HG03469 (cell line): Measurements from ENCODE around the gene RALA.
"Not testable (repeated sequence)": the region's sequence is repeated elsewhere in the genome, so short reads cannot be mapped to it uniquely, and the experiment has no call there.

Source experiments
- ATAC-seq: cut with Tn5 transposase; IDR thresholded peaks from one replicate; pipeline ENCODE4 v1.9.1; 2021; ENCODE audit warnings: mild to moderate bottlenecking, moderate library complexity, moderate number of reproducible peaks; ENCODE audit not compliant: unreplicated experiment

RALA gene

DNA sequence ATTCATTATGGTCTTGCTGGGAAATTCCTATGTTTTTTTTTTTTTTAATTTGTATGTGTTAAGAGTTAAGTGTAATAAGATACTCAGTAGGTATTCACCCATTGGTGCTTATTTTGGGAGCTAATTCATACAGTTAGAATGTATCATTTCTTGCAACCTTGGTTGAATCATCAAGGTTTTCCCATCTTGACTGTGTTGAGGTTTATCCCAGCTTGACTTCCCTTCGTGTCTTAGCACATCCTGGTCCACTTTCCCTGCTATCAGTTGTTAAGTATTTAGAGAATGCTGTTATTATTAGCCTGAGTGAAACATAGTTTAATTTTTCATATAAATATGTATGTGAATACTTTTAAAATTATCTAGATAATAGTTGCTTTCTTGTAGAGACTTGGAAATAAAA lies 20.8 kb downstream of the RALA start:
- ATAC-seq, result no peak

DNA sequence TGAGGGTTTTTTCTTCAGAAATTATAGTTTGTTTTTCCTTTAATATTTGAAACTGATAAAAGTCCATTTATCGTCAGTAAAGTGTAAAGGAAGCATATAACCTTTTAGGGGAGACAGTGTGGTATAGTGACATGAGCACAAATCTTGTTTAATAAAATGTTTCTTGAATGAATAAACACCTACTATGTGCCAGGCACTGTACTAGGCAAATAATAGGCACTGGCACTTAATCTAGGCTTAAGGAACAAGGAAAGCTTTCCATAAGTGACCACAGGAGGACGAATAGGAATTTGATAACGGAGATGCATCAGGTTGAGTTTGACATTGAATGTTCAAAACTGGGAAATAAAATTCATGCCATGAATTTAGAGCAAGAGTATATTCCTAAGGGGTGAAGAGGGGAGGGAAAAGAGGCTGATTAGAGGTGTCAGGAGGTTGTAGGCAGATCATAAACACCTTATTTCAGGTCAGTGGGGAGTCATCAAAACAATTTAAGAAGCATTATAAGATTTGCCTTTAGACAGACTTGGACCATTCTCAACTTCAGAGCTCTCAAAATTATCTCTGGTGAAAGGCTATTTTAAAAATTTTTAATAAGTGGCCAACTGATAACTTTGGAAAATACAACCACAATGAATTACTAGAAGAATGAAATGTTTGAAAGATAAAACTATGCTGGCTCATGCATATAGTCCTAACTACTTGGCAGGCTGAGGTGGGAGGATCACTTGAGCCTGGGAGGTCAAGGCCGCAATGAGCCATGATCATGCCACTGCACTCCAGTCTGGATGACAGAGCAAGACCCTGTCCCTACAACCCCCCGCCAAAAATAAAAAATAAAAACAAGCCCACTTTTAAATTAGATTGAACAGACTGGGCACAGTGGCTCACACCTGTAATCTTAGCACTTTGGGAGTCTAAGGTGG lies 22.4 kb downstream of the RALA start:
- no peak for ATAC-seq

DNA sequence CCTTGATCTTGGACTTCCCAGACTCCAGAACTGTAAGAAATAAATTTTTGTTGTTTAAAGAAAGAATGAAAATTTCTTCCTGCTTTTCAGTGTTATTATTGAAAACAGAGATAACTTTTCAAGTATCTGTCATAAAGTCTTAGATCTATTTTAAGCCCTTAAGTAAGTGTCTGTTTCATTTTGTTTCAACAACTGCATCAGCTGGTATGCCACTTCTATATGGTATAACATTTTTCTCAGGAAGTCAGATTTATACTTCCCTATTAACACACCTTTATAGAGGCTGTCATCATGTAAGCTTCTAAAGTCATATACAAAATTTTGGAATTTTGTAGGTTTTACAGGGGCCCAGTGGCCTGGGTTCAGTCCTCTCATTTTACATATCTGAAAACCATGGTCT lies 24.4 kb downstream of the RALA start:
- no peak for ATAC-seq

DNA sequence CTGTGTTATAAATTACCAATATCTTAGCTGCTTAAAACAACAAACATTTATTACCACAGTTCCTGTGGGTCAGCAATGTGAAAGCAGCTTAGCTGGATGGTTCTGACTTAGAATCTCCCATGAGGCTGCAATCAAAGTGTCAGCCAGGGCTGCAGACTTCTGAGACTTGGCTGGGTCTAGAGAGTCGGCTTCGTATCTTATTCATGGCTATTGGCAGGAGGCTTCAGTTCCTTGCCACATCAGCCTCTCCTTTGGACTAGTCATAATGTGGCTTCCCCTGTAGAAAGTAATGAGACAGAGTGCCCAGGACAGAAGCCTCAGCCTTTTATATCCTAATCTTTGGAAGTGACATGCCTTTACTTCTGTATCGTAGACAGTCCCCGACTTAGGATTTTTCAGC lies 27.3 kb downstream of the RALA start:
- no peak for ATAC-seq

DNA sequence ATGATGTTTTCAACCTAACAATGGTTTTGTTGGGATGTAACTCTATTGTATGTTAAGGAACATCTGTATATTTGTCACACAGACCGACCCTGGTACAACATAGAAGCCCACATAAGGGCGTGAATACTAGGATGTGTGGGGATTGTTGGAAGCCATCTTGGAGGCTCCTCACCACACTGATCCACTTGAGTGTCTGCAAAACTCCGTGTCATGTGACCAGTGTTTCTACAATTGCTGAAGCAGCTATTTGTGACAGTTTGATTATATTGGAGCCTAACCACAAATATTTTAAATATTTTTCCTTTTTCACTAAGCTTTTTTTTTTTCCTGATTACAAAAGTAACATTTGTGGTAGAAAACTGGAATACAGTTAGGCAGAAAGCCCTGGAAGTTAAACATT lies 27.9 kb downstream of the RALA start:
- ATAC-seq, result no peak

DNA sequence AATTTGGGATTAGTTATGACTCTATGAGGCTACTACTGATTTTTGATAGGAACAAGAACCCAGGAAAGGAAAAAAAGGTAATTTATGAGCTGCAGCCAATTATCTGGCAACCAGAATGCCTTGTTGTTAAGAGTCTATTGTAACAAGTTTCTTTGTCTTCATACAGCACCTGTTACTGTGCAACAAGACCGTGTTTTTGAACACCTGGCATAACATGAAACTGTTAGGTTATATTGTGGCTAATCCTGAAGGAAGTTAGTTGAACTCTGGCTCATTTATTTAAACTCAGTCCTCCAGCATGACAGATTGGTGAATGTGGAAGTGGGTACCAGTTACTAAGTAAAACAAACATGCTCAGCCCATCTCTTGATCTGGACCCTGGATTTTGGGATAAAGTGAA lies 33.0 kb downstream of the RALA start:
- ATAC-seq, result no peak

DNA sequence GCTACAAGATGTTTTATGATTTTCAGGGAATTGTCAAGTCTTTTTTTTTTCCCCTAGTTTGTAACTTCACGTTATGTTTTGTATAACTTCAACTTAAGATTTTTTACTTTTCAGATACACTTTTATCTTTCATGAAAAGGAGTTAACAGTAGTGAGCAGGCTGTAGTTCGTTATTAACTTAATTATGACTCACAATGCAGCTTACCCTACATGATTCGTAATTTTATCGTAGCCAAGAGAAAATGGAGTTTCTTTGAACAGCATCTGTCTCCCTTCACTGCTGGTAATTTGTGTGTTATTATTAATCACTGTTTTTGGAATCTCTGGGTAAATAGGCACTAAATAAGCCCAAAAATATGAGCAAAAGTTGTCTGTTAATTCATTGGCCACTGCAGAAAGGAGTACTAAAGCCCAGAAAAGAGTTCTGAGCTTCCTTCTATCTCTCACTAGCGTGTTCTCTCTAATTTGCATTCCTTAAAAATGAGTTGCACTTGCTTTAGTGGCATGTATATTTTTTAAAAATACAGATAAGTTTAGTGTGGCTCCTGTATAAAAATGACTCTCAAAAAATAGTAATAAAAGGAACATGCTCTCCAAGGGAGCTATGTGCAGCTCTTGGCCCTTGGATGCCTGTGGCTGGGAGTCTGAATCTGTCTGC lies 36.1 kb downstream of the RALA start:
- no peak for ATAC-seq

DNA sequence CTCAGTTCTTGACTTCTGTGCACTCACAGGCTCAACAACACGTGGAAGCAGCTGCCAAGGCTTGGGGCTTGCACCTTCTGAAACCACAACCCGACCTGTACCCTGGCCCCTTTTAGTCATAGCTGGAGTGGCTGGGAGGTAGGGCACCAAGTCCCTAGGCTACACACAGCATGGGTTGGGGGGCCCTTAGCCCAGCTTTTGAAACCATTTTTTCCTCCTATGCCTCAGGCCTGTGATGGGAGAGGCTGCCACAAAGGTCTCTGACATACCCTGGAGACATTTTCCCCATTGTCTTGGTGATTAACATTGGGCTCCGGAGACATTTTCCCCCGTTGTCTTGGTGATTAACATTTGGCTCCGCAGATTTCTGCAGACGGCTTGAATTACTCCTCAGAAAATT lies 38.6 kb downstream of the RALA start:
- ATAC-seq, result no peak

DNA sequence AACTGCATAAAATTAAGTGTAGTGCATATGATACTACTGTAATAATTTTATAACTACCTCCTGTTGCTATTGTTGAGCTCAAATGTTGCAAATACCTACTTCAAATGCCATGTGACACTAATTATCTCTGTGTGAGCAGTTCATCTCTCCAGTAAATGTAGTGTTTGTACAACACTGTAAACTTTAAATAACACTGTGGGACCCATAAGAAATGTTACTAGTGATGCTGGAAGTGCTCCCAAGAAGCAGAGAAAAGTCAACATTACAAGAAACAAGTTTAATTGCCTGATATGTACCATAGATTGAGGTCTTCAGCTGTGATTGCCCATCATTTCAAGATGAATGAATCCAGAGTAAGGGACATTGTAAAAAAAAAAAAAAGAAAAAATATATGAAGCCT lies 39.9 kb downstream of the RALA start:
- no peak for ATAC-seq

DNA sequence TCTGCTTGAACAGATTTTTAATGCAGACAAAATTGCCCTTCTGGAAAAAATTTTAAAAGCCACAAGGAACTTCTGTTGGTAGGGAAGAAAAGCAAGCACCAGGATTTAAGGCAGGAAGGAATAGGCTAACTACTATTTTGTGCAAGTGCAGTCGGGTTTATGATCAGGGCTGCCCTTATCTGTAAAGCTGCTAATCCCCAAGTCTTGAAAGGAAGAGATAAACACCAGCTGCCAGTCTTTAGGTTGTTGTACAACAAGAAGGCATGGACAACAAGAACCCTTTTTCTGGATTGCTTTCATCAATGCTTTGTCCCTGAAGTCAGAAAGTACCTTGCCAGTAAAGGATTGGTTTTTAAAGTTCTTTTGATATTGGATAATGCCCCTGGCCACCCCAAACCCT lies 40.7 kb downstream of the RALA start:
- ATAC-seq, result no peak

DNA sequence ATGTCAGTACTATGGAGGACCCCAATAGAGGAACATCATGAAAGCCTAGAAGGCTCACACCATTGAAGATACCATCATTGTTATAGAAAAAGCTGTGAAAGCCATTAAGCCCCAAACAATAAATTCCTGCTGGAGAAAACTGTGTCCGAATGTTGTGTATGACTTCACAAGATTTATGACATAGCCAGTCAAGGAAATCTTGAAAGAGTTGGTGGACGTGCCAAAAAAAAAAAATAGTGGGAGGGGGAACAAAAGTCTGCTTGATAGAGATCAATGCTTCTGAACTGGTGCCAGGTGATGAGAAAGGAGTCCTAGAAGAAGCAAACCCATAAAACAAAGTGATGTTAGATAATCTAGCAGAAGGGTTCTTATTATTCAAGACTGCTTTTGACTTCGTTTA lies 41.2 kb downstream of the RALA start:
- no peak for ATAC-seq

DNA sequence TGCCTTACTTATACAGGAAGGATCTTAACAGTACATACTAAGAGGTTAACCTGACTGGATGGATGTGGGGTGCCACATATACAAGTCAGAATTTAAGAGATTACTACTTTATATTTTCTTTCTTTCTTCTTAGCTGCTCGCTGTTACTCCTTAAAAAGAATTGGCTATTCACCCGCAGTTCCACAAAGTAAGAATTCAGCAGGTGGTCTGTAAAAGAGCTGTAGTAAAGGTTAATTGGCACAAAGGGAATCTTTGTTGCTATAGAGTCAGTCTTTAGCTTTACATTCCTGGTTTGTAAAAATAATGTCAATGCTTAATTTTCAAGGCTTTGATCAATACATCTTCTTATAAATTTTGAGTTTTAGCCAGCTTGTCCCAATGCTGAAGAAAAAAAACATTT lies 43.2 kb downstream of the RALA start:
- ATAC-seq, result no peak

DNA sequence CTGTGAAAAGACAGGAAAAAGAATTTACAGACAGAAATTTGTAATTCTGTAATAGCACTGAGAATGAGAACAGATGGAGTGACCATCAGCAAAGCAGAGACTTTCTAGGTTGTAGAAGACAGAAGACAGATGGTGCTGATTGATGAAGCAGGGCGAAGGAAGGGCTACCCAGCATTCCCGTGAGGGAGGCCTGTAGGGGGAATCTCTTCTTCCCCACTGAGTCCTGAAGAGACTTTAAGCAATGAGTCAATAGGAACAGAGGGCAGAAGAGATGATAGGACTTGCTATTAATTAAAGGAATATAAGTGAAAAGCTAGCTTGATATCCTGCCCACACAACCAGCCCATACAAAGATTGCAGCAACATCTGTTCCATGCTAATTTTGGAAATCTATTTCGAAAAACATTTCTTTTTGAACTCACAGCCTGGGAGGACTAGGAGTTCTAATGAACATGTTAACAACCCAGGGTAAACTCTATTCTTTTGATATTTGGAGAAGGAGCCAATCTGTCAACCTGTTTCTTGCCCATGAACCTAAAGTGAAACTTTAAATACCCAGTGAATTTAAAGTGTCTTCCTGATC lies 44.1 kb downstream of the RALA start:
- no peak for ATAC-seq

DNA sequence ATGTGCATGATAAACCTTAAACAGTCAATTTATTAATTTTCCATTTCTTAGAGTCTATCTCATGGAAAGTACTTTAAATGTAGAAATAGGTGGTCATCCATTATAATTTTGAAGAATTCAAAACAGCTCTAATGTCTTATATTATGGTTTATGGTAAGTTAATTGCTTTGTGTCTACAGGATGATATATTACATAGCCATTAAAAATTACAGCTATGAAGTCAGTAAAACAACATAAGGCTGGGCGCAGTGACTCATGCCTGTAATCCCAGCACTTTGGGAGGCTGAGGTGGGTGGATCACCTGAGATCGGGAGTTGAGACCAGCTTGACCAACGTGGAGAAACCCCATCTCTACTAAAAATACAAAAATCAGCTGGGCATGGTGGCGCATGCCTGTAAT lies 44.9 kb downstream of the RALA start:
- ATAC-seq, result not testable (repeated sequence)

DNA sequence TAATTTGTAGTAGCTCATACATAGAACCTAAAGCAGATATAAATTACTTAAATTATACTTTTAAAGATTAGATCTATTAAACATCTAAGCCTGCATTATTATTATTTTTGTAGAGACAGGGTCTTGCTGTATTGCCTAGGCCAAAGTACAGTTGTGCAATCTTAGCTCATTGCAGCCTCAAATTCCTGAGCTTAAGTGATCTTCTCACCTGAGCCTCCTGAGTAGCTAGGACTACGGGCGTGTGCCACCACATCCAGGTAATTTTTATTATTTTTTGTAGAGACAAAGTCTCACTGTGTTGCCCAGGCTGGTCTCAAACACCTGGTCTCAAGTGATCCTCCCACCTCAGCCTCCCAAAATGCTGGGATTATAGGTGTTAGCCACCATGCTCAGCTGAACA lies 46.7 kb downstream of the RALA start:
- ATAC-seq, result no peak

DNA sequence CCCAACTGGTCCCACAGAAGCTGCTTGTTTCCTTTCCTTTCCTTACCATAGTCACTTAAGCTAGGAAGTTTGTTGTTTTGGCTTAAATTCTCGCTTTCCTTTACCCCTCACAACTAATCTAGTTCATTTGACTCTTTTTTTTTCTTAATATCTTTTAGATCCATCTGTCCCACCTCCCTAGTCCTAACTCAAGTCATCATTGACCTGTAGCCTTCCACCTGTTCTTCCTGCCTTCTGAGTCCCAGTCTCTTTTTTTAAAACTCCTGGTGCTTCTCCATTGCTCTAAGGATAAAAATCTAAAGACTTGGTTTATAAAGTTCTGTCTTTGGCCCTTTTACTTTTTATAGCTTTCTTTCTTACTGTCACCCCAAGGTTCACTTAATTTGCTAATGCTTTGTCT lies 47.6 kb downstream of the RALA start:
- ATAC-seq, result no peak

DNA sequence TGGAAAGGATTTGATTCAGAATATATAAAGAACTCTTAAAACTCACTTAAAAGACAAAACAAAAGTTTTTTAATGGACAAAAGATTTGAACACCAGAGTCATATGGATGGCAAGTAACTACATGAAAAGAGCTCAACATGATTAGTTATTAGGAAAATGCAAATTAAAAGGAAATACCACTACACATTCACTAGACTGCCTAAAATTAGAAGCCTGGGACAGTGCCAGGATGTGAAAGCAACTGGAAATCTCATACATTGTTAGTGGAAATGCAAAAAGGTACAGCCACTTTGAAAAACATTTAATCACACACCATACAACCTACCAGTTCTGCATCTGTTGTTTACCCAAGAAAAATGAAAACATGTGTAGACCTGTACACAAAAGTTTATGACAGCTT lies 48.8 kb downstream of the RALA start:
- ATAC-seq, result no peak

DNA sequence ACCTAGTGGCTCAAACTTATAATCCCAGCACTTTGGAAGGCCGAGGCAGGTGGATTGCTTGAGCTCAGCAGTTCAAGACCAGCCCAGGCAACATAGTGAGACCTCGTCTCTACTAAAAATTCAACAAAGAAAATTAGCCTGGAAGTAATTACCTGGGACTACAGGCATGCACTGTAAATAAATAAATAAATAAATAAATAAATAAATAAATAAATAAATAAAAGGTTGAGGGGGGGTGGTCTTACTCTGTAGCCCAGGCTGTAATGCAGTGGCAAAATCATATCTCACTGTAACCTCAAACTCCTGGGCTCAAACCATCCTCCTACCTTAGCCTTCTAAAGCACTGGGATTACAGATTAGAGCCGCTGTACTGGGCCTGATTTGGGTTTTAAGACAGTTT lies 50.5 kb downstream of the RALA start:
- no peak for ATAC-seq

DNA sequence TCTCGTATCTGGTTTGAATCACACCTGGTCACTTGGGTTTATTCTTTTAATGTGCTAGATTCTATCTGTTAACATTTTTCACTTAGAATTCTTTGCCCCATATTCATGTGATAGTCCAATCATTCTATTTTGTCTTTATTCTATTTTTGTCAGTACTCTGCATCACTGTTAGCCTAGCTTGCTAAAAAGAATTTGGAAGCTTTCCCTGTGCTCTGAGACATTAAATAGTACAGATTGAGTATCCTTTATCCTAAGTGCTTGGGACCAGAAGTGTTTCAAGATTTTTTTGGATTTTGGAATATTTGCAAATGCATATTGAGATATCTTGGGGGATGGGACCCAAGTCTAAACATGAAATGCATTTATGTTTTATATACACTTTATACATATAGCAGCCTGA lies 51.0 kb downstream of the RALA start:
- no peak for ATAC-seq

DNA sequence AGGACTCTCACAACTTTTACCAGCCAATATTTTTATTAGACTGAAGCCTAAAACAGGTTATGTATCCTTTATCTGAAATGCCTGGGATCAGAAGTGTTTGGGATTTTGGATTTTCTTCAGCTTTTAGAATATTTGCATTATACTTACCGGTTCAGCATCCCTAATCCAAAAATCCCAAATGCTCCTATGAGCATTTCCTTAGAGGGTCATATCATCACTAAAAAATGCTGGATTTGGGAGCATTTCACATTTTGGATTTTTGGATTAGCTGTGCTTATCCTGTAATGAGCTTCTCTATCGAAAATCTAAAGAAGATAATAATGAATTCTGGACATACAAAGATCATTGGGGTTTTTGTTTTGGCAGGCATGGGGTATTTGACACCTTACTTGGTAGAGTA lies 53.0 kb downstream of the RALA start:
- ATAC-seq, result no peak

DNA sequence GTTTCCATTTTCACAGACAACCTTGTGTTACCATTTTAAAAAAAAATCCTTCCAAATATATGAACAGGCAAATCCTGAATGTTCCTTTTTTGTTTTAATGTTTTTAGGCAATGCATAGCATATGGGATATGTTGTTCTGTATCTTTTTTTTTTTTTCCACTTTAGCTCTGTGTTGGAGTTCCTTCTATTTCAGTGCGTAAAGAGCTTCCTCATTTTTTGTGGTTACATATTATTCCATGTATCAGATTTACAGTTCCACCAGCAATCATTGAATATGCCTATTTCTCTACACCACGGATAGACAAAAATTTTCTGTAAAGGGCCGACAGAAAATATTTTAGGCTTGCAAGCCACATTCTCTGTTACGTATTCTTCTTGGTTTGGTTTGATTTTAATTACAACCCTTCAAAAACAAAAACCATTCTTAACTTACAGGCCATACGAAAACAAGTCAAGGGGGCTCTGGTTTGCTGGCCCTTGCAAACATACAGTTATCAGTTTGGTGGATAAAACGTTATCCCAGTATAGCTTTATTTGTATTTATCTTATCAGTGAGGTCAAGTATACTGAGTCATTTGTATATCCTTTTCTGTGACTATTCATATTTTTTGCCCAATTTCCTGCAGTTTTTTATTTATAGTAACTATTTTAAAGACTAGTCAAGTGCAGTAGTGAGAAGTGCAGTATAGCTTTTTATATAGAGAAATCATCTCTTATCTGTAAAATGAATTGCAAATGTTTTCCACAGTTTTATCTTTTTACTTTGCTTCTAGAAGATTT lies 55.7 kb downstream of the RALA start:
- no peak for ATAC-seq
